Raji (cell line): Measurements from ENCODE around the gene FHAD1.

Experiments
- POLR2A ChIP-seq: IDR thresholded peaks from 2 replicates; pipeline ENCODE4 v1.6.1; 2011; ENCODE audit warnings: low read depth, low read length, control low read depth; ENCODE audit not compliant: insufficient read depth

The FHAD1 gene

DNA sequence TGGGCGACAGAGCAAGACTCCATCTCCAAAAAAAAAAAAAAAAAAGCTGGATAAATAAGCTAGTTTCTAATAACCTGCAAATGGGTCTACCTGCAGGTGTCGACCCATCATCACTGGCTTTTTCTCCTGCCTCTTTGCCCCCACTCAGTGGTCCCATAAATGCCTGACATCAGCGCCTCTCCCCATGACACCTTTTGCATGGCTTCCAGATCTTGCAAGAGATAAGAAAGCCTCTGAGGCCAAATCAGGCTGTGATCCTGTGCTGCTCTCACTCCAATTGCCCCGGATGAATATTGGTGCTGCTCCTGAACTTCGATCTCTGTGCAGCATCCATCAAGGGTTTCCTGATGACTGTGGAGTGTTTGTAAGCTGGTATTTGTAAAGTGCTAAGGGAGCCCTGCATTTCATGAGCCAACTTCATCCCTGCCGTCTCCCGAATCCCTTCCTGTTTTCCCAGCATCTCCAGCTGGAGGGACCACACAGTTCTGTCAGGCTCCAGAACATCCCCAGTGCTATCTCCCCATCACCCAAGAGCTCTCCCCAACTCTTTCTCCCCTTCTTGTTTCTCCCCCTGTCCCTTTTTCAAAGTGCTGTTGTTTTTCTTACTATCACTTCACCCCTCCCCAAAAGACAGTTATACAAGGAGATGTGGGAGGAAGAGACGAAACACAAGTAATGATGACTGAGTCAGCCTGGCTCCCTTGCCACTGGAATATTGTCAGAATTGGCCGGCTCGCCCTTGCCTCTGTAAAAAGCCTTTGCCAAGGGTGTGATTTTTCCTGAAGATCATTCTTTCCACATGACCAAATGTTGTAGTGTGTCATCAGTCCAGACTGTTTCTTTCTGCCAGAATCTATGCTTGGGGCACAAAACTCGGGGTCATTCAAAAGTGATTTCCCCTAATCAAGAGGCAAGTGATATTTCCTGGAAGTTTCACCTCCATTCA is 159.9 kb downstream of the FHAD1 start:
- TF ChIP-seq POLR2A: no peak

DNA sequence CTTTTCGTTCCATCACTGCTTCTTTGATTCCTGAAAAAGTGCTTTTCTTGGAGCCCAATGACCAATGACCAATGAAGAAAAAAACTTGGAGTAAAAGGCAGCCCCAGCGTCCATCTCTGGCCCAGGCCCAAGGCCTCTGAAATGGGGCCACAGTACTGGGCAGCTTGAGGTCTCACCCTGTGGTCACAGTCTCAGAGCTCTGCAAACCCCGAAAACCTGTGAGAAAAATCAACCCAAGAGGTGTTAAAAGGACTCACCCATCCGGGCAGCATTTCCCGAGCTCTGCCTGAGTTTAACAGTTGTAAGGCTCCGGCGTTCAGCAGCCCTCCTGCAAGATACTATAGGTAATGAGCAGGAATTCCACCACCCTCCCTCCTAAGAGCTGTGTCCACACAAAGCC is 160.6 kb downstream of the FHAD1 start:
- no peak for TF ChIP-seq POLR2A

DNA sequence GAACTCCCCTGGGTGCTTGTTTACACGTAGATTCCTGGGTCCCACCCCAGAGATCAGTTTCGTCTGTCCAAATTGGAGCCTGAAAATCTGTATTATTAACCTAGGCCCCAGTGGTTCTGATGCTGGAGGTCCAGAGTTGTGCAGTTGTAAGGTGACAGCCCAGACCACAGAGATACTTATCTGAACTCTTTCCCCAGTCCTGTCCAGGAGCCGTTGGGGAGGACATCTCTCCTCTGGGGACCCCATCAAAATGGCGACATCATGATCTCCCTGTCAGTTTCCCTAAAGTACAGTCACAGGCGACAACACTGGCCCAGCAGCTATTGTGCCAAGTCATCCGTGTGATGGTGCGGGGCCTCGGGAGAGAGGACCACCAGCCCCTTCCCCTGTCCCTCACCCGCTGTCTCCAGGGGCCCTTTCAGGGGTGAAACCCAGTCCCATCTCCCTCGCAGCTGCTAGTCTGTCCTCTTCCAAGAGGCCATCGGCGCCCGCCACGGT is 161.9 kb downstream of the FHAD1 start:
- TF ChIP-seq POLR2A: no peak

DNA sequence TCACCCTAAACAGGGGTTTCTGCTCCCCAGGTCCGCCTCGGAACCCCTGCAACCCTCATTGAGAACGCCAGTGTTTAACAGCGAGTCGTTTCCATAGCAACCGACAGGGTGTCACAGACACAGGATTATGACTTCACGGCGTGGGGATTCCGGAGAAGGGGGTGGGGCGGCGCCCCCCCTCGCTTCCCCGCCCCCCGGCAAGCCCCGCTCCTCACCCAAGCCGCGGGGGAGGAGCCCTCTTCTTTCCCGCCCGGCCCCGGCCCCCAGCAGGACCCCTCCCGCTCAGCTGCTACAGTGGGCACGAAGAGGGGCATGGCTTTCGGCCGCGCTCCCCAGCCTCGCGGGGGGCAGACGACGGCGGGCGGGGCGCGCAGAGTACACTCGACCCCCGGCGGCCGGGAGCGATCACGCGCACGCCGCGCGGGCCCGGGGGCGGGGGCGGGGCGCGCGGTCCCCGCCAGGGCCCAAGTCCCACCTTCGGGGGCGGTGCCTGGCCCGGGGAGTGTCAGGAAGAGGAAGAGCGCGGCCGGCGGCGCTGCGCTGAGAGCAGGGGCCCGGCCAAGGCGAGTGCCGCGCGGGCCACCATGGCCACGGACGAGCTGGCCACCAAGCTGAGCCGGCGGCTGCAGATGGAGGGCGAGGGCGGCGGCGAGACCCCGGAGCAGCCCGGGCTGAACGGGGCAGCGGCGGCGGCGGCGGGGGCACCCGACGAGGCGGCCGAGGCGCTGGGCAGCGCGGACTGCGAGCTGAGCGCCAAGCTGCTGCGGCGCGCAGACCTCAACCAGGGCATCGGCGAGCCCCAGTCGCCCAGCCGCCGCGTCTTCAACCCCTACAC is 162.6 kb downstream of the FHAD1 start, which contains the start of gene EFHD2:
Gene EFHD2, plus strand, starts transcription at position 501 of the 835 bp plus-strand sequence. Its CDS starts 84 bp downstream, at position 585.
- peak; percentile 91 for TF ChIP-seq POLR2A

DNA sequence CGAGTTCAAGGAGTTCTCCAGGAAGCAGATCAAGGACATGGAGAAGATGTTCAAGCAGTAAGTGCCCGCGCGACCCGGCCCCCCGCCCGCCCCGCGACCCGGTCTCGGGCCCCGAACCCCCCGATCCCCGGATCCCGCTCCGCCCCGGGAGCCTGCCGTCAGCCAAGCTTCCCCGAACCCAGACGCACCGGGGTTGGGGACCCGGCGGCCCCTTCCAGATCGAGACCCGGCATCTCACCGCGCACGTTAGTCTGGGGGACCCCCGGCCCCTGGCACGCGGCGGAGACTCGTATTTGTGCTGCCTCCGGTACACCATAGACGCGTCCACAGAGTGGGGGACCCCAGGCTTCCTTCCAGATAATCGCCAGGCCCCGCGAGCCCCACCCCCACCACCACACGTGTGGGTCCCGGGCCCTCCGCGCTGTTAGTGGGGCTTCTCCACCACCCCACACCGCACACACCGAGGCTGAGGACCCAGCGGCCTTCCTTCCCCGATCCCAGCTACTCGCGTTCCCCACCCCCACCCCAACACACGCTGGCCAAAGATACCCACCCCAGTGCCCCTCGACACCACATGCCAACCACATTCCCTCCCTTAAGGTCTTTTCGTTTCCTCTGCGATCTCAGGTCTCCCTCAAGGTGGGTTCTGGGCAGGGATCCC is 163.3 kb downstream of the FHAD1 start:
- TF ChIP-seq POLR2A: no peak

DNA sequence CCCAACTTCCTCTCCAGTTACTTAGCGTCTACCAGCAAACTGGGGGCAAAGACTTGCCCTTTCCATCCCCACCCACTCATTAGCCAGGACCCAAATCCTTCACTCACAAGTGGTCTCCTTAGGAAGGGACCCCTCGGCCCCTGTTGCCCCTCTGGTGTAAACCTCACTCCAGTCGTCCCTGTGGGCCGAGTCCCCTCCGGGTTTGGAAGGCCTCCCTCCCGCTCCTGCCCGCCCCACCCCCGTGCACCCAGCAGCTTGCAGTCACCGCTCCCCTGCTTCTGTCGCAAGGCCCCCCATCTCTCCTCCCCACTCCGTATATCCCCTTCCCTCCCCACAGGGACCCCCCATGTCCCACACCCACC is 163.8 kb downstream of the FHAD1 start:
- no peak for TF ChIP-seq POLR2A

DNA sequence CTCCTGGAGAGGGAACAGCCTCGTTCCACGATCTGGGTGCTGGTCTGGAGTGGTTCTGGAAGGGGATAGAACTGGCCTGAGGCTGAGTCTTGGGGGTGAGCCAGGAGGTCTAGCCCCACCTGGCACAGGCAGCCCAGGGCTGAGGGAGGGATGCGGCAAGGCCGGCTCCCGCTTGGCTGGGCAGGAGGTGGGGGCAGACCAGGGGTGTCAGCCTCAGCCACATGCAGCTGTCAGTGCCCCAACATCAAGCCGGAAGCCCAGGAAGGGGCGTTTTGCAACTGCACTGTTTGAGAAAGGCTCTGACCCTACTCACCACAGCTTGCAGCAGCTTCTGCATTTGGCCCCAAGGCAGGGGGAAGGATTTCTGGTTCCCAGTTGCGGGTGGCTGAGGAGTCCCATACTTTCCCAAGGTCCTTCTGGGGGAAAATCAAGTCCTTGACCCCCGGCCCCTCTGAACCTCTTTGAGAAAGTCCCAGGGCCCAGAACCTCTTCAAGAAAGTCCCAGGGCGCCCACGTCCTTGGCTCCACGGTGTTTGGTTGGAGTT is 164.6 kb downstream of the FHAD1 start:
- 0 out of 2 replicates have a peak, but pooled peaks have one; percentile 44 for TF ChIP-seq POLR2A

DNA sequence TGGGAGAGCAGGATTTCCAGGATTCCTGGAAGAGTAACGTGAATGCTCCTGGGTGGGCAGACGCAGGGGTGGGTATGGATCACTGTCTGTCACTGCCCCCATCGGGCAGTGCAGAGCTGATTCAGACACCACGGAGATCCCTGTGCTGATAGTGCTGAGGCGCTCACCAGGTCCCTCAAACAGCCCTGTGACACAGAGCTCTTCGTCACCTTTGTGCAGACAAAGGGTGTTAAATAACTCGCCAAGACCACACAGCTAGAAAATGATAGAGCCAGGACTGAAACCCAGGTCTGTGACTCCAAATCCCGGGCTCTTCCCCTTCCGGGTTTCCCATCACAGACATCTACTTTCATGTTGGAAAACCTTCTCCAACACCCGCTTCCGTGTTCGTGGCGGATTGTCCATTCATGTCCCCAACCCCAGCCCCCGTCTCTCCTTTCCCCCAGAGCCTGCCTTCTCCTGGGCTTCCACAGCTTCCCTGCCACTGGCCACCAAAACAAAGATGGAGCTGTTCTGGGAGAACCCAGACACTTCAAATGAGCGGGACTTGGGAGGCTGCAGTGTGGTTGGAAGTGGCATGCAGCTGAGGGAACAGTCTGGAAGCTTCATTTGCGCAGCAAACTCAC is 165.3 kb downstream of the FHAD1 start:
- no peak for TF ChIP-seq POLR2A

DNA sequence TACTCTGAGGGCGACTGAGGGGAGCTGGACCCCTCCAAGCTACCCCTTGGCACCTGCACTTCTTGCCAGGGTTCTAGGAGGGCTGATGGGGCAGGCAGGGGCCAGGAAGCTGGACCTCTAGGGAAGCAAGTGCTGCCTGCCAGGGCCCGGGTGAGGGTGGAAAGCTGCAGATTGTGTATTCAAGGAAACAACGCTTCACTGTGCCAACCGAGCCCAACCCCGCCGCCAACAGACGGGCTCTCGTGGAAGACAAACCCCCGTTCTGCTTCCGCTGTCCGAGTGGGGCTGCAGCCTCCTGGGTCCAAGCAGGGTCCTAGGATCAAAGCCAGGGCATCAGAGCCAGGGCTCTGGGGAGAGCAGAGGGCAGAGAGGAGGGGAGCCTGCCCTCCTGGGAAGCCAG is 165.8 kb downstream of the FHAD1 start:
- no peak for TF ChIP-seq POLR2A

DNA sequence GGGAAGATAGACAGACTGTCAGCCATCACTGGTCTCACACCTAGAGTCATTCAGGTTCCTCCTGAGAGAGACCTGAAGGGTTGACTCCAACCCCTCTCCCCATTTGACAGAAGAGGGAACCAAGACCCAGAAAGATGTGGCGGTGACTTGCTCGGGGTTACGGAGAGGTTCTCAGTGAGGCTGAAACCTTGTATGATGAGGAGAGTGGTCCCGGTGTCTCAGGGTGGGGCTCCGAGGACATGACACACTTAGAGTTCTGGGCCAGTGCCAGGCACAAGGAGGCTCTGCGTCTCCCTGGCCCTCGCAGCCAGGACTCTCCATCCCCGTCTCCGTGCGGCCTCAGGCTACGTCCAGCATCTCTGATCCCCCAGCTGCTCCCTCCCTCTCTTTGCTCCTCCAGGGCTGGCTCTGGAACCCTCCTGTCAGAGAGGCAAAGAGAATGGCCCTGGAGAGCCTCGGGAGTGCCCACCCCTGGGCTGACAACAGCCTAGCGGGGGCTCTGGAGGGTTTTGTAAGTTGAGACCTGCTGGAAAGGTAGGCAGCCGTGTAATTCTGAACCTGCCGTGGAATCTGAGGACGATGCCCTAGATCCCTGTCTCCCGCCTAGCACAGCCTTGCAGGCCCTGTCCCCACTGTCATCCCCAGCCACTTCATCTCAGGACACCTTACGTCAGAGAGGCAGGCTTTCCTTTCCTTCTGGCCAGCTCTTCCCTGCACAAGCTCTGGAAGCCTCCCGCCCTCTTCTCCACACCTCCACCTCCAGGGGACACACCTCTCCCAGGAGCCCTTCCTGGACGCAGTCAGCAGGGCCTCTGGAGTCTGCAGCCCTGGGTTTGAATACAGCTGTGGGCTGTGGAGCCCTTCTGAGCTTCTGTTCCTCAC is 166.8 kb downstream of the FHAD1 start:
- TF ChIP-seq POLR2A: no peak

DNA sequence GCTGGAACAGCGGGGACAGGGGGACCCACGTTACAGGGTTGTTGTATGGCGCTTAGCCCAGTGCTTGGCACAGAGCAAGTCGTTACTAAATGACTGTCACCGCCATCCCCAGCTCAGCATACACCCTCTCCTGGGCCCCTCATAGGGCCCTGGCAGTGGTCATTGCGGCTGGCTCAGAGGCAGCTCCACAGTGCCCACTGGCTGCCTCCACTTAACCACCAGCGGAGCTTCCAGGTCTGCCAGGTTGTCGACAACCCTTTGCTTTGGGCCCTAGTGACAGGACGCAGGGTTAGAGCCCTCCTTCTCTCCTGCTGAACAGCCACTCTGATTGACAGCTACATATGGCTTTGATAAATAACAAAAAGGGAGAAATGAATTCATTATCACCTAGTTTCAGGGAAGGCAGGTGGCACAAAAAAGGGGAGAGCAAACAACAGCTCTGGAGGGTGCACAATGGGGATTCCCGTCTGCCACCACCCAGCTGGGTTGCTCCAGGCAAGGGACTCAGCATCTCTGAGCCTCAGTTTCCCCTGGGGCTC is 167.5 kb downstream of the FHAD1 start:
- TF ChIP-seq POLR2A: no peak

DNA sequence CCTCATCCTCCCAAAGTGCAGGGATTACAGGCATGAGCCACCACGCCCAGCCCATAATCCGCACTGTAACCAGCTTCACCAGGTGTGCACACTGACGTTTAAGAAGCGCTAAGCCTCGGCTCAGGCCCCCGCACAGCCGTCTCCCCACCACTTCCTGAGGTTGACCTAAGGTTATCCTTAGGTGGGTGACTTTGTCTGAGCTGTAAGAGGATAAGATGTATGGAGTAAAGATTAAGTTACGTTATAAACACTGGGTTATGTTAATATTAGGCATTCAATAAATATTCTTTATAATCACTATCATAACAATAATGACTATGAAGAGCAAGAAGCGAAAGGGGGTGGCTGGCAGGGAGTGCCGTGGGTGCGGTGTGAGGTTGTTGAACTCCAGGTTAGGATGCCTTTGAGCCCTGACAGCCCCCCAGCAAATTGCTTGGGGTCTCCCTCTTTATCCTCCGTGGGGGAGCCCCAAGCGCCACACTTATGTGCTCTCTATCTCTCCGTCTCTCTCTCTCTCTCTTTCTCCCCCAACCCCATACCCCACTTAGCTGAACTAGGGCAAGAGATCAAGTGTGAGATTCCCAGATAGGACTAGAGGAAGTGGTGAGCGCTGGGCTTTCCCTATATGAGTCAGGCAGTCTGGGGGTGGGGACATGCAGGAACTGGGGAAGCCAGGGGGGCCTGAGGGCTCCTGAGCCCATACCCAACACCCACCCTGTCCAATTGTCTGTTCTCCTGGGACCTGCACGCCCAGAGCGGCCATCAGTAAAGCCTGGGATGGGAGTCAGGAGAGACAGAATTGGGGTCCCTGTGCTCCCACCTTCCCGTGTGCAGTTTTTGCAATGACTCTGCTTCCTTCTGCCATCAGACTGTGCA is 170.3 kb downstream of the FHAD1 start:
- no peak for TF ChIP-seq POLR2A
